GM23338 (cell line): Measurements from ENCODE around the gene BTNL8. TPM values are rescaled to one million over a fixed set of nuclear protein-coding genes. Genes with fewer than 3 reads are reported as not detected.

Experiments
- ATAC-seq: fragments of 200-7000 bp; cut with Tn5 transposase; 3 replicates; pipeline ENCODE4 v1.9.1; 2020
- DNase-seq: peaks from one replicate; pipeline ENCODE4 v3.0.0-alpha.2; 2015; ENCODE audit warnings: low spot score
- H2AFZ ChIP-seq: fragments of 200-600 bp; sonication (generic); 2 replicates; pipeline ENCODE4 v1.8.0; 2016; ENCODE audit warnings: antibody characterized with exemption, mild to moderate bottlenecking, moderate library complexity
- H3F3A ChIP-seq: fragments of 200-600 bp; sonication (generic); replicated peaks from 2 replicates; pipeline ENCODE4 v1.8.0; 2017; ENCODE audit warnings: antibody characterized with exemption, mixed run types, low read depth
- H3K27ac ChIP-seq: fragments of 200-600 bp; sonication (generic); 2 replicates; pipeline ENCODE4 v1.6.1; 2016; ENCODE audit warnings: low read depth
- H3K27me3 ChIP-seq: fragments of 200-600 bp; sonication (generic); 2 replicates; pipeline ENCODE4 v1.8.0; 2016; ENCODE audit warnings: mild to moderate bottlenecking, mixed run types, moderate library complexity; ENCODE audit not compliant: insufficient read depth
- H3K36me3 ChIP-seq: fragments of 200-600 bp; sonication (generic); 2 replicates; pipeline ENCODE4 v1.8.0; 2016; ENCODE audit warnings: mild to moderate bottlenecking; ENCODE audit not compliant: insufficient read depth
- H3K4me1 ChIP-seq: fragments of 200-600 bp; sonication (generic); 2 replicates; pipeline ENCODE4 v1.8.0; 2016; ENCODE audit warnings: mild to moderate bottlenecking, moderate library complexity; ENCODE audit not compliant: insufficient read depth
- H3K4me2 ChIP-seq: fragments of 200-600 bp; sonication (generic); 2 replicates; pipeline ENCODE4 v1.7.1; 2017; ENCODE audit warnings: mixed run types
- H3K4me3 ChIP-seq: fragments of 200-600 bp; sonication (generic); 2 replicates; pipeline ENCODE4 v1.6.1; 2016; ENCODE audit warnings: mixed run types
- H3K79me2 ChIP-seq: fragments of 200-600 bp; sonication (generic); replicated peaks from 2 replicates; pipeline ENCODE4 v1.8.0; 2017; ENCODE audit warnings: mild to moderate bottlenecking; ENCODE audit not compliant: insufficient read depth
- H3K9me2 ChIP-seq: fragments of 200-600 bp; sonication (generic); 2 replicates; pipeline ENCODE4 v1.8.0; 2017; ENCODE audit not compliant: insufficient read depth
- H4K20me1 ChIP-seq: fragments of 200-600 bp; sonication (generic); replicated peaks from 2 replicates; pipeline ENCODE4 v1.8.0; 2017; ENCODE audit warnings: mild to moderate bottlenecking; ENCODE audit not compliant: insufficient read depth
- H3K27ac Mint-ChIP-seq: 2 replicates; pipeline ENCODE4 v1.8.0; 2020; ENCODE audit warnings: inconsistent platforms, mild to moderate bottlenecking, moderate library complexity, mixed read lengths
- H3K27me3 Mint-ChIP-seq: 3 replicates; pipeline ENCODE4 v1.8.0; 2022; ENCODE audit warnings: low read depth, mild to moderate bottlenecking, moderate library complexity, mixed read lengths, inconsistent platforms; ENCODE audit not compliant: insufficient read depth, poor library complexity
- H3K36me3 Mint-ChIP-seq: 3 replicates; pipeline ENCODE4 v1.8.0; 2021; ENCODE audit warnings: low read depth, mild to moderate bottlenecking, inconsistent platforms, moderate library complexity, mixed read lengths
- H3K4me1 Mint-ChIP-seq: 3 replicates; pipeline ENCODE4 v1.8.0; 2020; ENCODE audit warnings: mild to moderate bottlenecking, inconsistent platforms, mixed read lengths
- H3K4me3 Mint-ChIP-seq: 3 replicates; pipeline ENCODE4 v1.8.0; 2021; ENCODE audit warnings: moderate library complexity, mild to moderate bottlenecking, inconsistent platforms, mixed read lengths
- H3K9me3 Mint-ChIP-seq: 3 replicates; pipeline ENCODE4 v1.8.0; 2020; ENCODE audit warnings: moderate library complexity, mild to moderate bottlenecking, inconsistent platforms, mixed read lengths
- CREB1 ChIP-seq: fragments of 250-450 bp; sonication (Bioruptor Pico); IDR thresholded peaks from 2 replicates; pipeline ENCODE4 v1.5.0; 2020; ENCODE audit warnings: low read depth, mild to moderate bottlenecking, moderate library complexity
- ETS1 ChIP-seq: IDR thresholded peaks from 2 replicates; pipeline ENCODE4 v1.6.1; 2016; ENCODE audit warnings: antibody characterized with exemption
- EZH2 ChIP-seq: fragments of 200-600 bp; sonication (generic); IDR thresholded peaks from one replicate; pipeline ENCODE4 v1.8.0; 2017; ENCODE audit warnings: antibody characterized with exemption, mild to moderate bottlenecking, low read depth; ENCODE audit not compliant: unreplicated experiment
- JUNB ChIP-seq: IDR thresholded peaks from one replicate; pipeline ENCODE4 v1.6.1; 2016; ENCODE audit warnings: antibody characterized with exemption; ENCODE audit not compliant: unreplicated experiment
- STAT1 ChIP-seq: IDR thresholded peaks from one replicate; pipeline ENCODE4 v1.6.1; 2016; ENCODE audit warnings: antibody characterized with exemption; ENCODE audit not compliant: unreplicated experiment
- ZNF114 ChIP-seq: fragments of 250-450 bp; sonication (Bioruptor Pico); IDR thresholded peaks from 2 replicates; pipeline ENCODE4 v1.5.0; 2020; ENCODE audit warnings: mild to moderate bottlenecking, moderate library complexity
- ZNF462 ChIP-seq: fragments of 250-450 bp; sonication (Bioruptor Pico); IDR thresholded peaks from 2 replicates; pipeline ENCODE4 v1.5.0; 2020; ENCODE audit warnings: mild to moderate bottlenecking, moderate library complexity
- polyA plus RNA-seq: library from polyadenylated mRNA; unstranded; fragments of >200 nt; fragmentation: Nextera tagmentation; extraction: Ambion mirVana; gene quantifications from 2 replicates; pipeline ENCODE4 v1.2.1, GENCODE V29; 2016
- total RNA-seq: library from RNA; depleted of rRNA; stranded (reverse); fragments of >200 nt; shearing (Covaris generic); gene quantifications from 2 replicates; pipeline ENCODE4 v1.2.3, GENCODE V29; 2014

Gene BTNL8
- total and polyA plus RNA-seq, 2 experiments from 2014 or later: 0.23 TPM; not detected in 1

- TF ChIP-seq ZNF462 (CRISPR knock-in tag) (no peak), CREB1 (CRISPR knock-in tag) (no peak), JUNB (no peak), EZH2 (no peak), STAT1 (no peak), ETS1 (no peak)
These were observed 11.8 kb downstream of the BTNL8 start (continued) for GRCh38 chr5:180910735-180911134.

- H3K9me2 ChIP-seq: peaks cover 19% of the 10 kb centered on the region
- Mint-ChIP-seq H3K36me3 (no peaks in the 10 kb centered on the region), H3K27ac (no peak overlapping the region), H3K4me3 (no peak overlapping the region), H3K27me3 (peaks cover 4% of the 10 kb centered on the region), H3K9me3 (no peaks in the 10 kb centered on the region; the same call in 2 of the 3 replicates), H3K4me1 (peaks cover 23% of the 10 kb centered on the region)
- peaks cover 11% of the 10 kb centered on the region for H3K4me1 ChIP-seq
- H3K79me2 ChIP-seq: no peaks in the 10 kb centered on the region
- no peaks in the 10 kb centered on the region for H4K20me1 ChIP-seq
- no peak for ATAC-seq
- H3F3A ChIP-seq: no peaks in the 10 kb centered on the region
- H3K4me3 ChIP-seq: no peak overlapping the region
- no peak overlapping the region for H2AFZ ChIP-seq
- no peaks in the 10 kb centered on the region for H3K36me3 ChIP-seq
- H3K27me3 ChIP-seq: no peaks in the 10 kb centered on the region
- no peak overlapping the region for H3K4me2 ChIP-seq
- H3K27ac ChIP-seq: no peak overlapping the region
- DNase-seq: no peak
- TF ChIP-seq ZNF114 (CRISPR knock-in tag) (no peak), STAT1 (no peak), ZNF462 (CRISPR knock-in tag) (no peak), ETS1 (no peak), EZH2 (no peak)
These were observed 15.7 kb downstream of the BTNL8 start for GRCh38 chr5:180914646-180915045.
